Stimulated activated CD4-positive, alpha-beta T cell treated with anti-CD3 and anti-CD28 coated beads, Interleukin-2, amount 100 ng/mL, for 48 hours (primary cell): ENCODE data around the gene EVI2A.

Experiments used
- DNase-seq, 2 donors: peaks; one replicate each; pipeline ENCODE4 v3.0.0-alpha.2; 2020

EVI2A gene

DNA sequence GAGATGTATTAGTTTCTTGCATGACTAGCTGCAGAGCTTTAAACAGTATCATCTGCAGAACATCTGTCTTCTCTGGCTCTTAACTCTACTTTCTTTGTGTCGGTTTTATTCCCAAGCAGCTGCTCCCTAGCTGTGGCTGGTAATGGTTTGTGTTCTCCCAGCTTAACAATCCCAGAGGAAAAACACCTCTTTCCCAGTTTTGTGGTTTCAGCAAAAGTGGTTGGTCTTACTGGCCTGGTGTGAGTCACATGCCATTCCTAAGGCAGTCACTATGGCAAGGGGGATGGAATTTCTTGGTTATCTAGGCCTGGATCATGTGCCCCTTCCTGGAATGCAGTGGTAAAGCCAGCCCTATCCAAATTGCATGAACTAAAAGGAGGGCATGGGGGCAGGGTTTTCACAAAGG lies 51.8 kb downstream of the EVI2A start:
- DNase-seq, result no peak

DNA sequence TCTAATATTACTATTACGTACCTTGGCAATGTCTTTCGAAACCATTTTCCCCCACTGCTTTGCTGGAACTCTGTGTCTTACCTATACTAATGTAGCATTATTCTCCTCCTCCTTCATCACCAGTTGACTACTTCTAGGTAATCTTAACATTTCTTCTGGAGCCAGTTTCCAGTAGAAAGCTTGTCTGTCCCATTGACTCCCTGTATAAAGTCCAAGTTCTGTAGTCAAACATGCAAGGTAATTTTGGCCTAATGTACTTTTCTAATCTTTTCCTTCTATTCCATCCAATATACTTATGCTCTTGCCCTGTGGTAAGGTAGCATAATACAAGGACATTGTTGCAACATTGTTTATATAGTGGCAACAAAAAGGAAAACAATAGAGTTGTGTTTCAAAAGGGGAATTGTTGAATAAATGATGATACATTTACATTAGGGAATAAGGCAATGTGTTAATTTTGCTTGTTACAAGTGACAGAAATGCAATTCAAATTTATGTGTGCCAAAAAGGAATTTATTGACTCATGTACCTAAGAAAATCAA lies 52.3 kb downstream of the EVI2A start:
- DNase-seq, result no peak
